Measurements from ENCODE around the gene PTGES2.

Gene PTGES2

GRCh38 chr9:128121466-128121810 is 6.1 kb downstream of the PTGES2 start:
- Histone ChIP-seq H3K36me3 (ENCODE audit: control insufficient read depth, insufficient read depth, low read length) (peaks cover 38% of the 10 kb centered on the region), H3K4me3 (ENCODE audit: low read depth, low read length) (no peak overlapping the region), H3K9ac (ENCODE audit: low read depth, low read length) (no peak overlapping the region), H3K4me1 (ENCODE audit: control insufficient read depth, insufficient read depth, low read length) (peaks cover 2% of the 10 kb centered on the region), H3K9me3 (ENCODE audit: control insufficient read depth, insufficient read depth, low read length) (no peaks in the 10 kb centered on the region), H3K27me3 (ENCODE audit: control insufficient read depth, insufficient read depth, low read length) (no peaks in the 10 kb centered on the region)

GRCh38 chr9:128120741-128121465 is 6.6 kb downstream of the PTGES2 start:
- Histone ChIP-seq H3K9ac (ENCODE audit: low read depth, low read length) (no peak overlapping the region), H3K36me3 (ENCODE audit: control insufficient read depth, insufficient read depth, low read length) (peaks cover 38% of the 10 kb centered on the region), H3K27me3 (ENCODE audit: control insufficient read depth, insufficient read depth, low read length) (no peaks in the 10 kb centered on the region), H3K4me3 (ENCODE audit: low read depth, low read length) (no peak overlapping the region), H3K4me1 (ENCODE audit: control insufficient read depth, insufficient read depth, low read length) (peaks cover 2% of the 10 kb centered on the region), H3K9me3 (ENCODE audit: control insufficient read depth, insufficient read depth, low read length) (no peaks in the 10 kb centered on the region)

- Histone ChIP-seq H3K4me1 (ENCODE audit: control insufficient read depth, insufficient read depth, low read length) (peaks cover 2% of the 10 kb centered on the region), H3K36me3 (ENCODE audit: control insufficient read depth, insufficient read depth, low read length) (peaks cover 38% of the 10 kb centered on the region)
These were observed 7.3 kb downstream of the PTGES2 start for GRCh38 chr9:128120061-128120740.

DNA sequence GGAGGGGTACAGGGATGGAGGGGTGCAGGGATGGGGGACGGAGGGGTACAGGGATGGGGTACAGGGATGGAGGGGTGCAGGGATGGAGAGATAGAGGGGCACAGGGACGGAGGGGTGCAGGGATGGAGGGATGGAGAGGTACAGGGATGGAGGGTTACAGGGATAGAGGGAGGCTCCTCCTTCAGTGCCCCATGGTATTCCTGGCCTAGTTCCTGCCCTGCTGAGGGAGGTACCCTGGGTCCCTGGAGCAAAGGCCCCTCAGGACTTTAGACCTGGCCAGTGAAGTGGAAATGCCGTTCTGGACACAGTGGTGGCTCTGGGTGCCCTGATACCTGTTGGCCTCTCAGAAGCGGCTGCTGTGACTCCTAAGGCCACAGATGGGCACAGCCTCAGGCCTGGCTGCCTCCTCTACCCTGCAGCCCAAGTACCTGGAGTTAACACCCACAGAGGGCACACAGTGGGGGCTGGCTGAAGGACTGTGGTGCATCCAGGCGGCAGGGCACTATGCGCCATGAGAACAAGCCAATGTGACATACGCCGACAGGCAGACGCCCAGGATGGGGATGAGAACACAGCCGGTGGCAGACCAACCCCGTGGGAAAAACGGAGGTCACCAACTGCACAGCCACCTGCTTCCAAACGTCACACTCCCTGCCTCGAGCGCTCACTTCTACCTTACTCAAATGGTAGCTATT is 8.4 kb downstream of the PTGES2 start:
- Histone ChIP-seq H3K27me3 (ENCODE audit: control insufficient read depth, insufficient read depth, low read length) (no peaks in the 10 kb centered on the region), H3K4me1 (ENCODE audit: control insufficient read depth, insufficient read depth, low read length) (peaks cover 2% of the 10 kb centered on the region), H3K36me3 (ENCODE audit: control insufficient read depth, insufficient read depth, low read length) (peaks cover 35% of the 10 kb centered on the region), H3K9me3 (ENCODE audit: control insufficient read depth, insufficient read depth, low read length) (no peaks in the 10 kb centered on the region), H3K4me3 (ENCODE audit: low read depth, low read length) (no peak overlapping the region), H3K9ac (ENCODE audit: low read depth, low read length) (no peak overlapping the region)

More at GRCh38 chr9:128120061-128120740, 7.3 kb downstream of the PTGES2 start:
- Histone ChIP-seq H3K27me3 (ENCODE audit: control insufficient read depth, insufficient read depth, low read length) (no peaks in the 10 kb centered on the region), H3K9me3 (ENCODE audit: control insufficient read depth, insufficient read depth, low read length) (no peaks in the 10 kb centered on the region), H3K4me3 (ENCODE audit: low read depth, low read length) (no peak overlapping the region), H3K9ac (ENCODE audit: low read depth, low read length) (no peak overlapping the region)

- Histone ChIP-seq H3K36me3 (ENCODE audit: control insufficient read depth, insufficient read depth, low read length) (peaks cover 32% of the 10 kb centered on the region), H3K9ac (ENCODE audit: low read depth, low read length) (no peak overlapping the region), H3K9me3 (ENCODE audit: control insufficient read depth, insufficient read depth, low read length) (no peaks in the 10 kb centered on the region), H3K27me3 (ENCODE audit: control insufficient read depth, insufficient read depth, low read length) (no peaks in the 10 kb centered on the region), H3K4me1 (ENCODE audit: control insufficient read depth, insufficient read depth, low read length) (peaks cover 2% of the 10 kb centered on the region), H3K4me3 (ENCODE audit: low read depth, low read length) (no peak overlapping the region)
These were observed 9.1 kb downstream of the PTGES2 start for GRCh38 chr9:128118472-128118857.

DNA sequence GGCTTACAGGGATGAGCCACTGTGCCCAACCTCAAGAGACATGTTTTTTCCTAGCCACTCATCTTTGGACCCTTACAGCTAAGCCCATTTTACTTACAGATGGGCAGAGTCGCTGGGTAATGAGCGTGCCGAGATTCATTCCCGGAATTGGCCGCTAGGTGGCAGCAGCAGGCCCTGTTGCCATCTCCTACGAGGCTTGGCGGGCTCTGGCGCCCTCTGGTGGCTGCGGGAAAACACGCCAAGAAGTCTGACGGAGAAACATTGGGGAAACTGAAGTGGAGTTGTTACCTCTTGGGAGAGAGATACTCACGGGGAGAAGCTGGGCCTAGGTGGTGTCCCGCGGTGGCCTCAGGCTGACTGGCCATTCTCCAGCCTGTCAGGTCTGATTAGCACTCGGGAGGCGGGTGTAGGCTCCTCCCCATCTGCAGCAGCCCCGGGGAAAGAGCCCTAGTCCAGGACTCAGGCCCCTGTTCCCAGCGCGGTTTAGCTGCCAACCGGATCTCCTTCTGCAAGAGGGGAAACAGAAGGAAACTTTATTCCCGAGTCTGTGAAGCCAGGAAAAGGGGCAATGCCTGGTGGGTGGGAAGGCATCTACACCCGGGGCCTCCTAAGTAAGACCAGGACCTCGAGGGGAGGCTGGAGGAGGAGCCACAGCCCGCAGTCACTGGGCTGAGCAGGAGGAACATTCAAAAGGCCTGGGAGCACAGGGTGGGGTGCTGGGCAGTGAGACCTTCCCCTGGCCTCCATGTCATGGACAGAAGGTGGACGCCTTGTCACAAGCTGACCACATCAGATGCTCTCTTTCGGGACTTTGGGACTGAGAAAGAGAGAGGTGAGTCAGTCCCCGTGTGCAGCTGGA is 9.7 kb downstream of the PTGES2 start:
- no peaks in the 10 kb centered on the region for H3K27me3 ChIP-seq (ENCODE audit: control insufficient read depth, insufficient read depth, low read length)
- peak overlapping the region; percentile 12 for H3K9ac ChIP-seq (ENCODE audit: low read depth, low read length)
- H3K4me3 ChIP-seq (ENCODE audit: low read depth, low read length), result peak overlapping the region; percentile 18
- H3K36me3 ChIP-seq (ENCODE audit: control insufficient read depth, insufficient read depth, low read length), result peaks cover 31% of the 10 kb centered on the region
- H3K4me1 ChIP-seq (ENCODE audit: control insufficient read depth, insufficient read depth, low read length), result peaks cover 2% of the 10 kb centered on the region
- H3K9me3 ChIP-seq (ENCODE audit: control insufficient read depth, insufficient read depth, low read length), result no peaks in the 10 kb centered on the region

GRCh38 chr9:128116104-128117083 is 11.1 kb downstream of the PTGES2 start:
- Histone ChIP-seq H3K4me1 (ENCODE audit: control insufficient read depth, insufficient read depth, low read length) (peaks cover 2% of the 10 kb centered on the region), H3K9ac (ENCODE audit: low read depth, low read length) (no peak overlapping the region), H3K27me3 (ENCODE audit: control insufficient read depth, insufficient read depth, low read length) (no peaks in the 10 kb centered on the region), H3K9me3 (ENCODE audit: control insufficient read depth, insufficient read depth, low read length) (no peaks in the 10 kb centered on the region), H3K4me3 (ENCODE audit: low read depth, low read length) (no peak overlapping the region), H3K36me3 (ENCODE audit: control insufficient read depth, insufficient read depth, low read length) (peaks cover 18% of the 10 kb centered on the region)

DNA sequence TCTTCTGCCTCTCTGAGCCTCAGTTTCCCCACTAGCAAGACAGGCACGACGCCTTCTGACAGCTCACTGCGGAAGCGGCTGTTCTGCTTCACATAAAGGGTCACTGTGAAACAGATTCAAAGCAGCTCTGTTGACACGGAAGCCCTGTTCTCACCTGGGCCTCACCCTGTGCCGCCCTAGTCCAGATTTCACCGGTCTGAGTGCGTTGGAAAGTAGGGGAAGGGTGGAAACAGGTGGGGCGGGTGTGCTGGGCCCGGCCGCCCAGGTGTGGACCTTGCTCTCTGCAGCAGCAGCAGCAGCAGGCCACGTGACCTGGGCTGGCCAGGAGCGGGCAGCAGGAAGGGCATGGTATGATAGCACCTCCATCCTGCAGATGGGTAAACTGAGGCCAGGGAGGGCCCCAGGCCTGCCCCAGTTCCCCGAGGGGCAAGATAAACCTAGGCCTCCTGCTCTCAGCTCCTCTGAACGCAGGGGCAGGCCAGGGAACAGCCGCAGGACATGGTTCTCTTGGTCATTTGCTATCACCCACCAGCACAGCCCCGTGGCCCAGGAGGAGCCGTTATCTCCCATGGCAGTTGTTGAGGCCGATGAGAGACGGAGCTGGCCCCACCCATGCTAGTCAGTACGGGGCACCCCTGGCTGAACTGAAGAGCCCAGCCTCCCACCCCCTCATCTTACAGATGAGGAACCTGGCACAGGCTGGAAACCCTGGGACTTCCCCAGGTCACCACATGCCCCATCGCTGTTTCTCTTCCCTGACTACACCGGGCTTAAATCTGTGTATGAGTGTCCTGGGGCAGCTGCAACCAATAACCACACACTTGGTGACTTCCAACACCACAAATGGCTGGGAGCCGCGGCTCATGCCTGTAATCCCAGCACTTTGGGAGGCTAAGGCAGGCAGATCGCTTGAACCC is 12.1 kb downstream of the PTGES2 start:
- peaks cover 2% of the 10 kb centered on the region for H3K4me1 ChIP-seq (ENCODE audit: control insufficient read depth, insufficient read depth, low read length)
- no peak overlapping the region for H3K4me3 ChIP-seq (ENCODE audit: low read depth, low read length)
- peaks cover 10% of the 10 kb centered on the region for H3K36me3 ChIP-seq (ENCODE audit: control insufficient read depth, insufficient read depth, low read length)

DNA sequence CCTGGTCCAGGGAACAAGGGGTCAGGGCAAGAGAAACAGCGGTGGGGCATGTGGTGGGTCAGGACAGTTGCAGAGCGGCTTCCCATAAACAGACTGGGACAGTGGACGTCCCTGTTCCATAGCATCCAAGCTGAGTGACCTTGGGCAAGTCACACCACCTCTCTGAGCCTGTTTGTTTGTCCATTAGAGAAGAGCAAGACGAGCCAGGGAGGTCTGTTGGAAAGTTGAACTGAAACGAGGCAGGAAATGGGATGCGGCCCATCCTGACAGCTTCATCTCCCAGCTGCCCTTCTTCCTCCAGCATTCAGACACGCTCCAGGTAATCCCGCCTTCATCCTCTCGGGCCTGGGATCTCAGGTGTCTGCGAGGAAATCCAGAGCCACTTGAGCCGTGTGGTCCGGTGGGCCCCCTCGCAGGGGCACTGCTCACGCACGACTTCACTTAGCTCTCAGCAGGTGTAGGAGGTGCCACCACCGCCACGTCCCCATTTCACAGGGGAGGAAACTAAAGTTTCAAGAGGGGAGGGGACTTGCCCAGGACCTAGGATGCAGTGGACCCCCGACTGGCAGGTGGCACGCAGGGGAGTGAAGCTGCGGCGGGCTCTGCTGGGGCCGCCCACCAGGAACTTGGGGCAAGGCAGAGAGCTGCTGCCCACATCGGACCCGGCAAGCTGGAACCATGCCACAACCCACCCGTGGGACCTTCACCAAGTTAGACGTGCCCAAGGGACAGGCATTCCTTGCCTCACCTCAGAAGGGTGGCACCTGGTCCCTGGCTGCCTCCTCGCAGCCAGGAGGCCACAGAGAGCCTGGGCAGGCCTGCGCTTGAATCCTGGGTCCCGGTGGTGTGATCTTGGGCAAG is 13.0 kb downstream of the PTGES2 start:
- Histone ChIP-seq H3K9ac (ENCODE audit: low read depth, low read length) (no peak overlapping the region), H3K4me3 (ENCODE audit: low read depth, low read length) (no peak overlapping the region), H3K27me3 (ENCODE audit: control insufficient read depth, insufficient read depth, low read length) (no peaks in the 10 kb centered on the region)

More for the DNA sequence above, 12.1 kb downstream of the PTGES2 start:
- Histone ChIP-seq H3K27me3 (ENCODE audit: control insufficient read depth, insufficient read depth, low read length) (no peaks in the 10 kb centered on the region), H3K9me3 (ENCODE audit: control insufficient read depth, insufficient read depth, low read length) (no peaks in the 10 kb centered on the region), H3K9ac (ENCODE audit: low read depth, low read length) (no peak overlapping the region)

More for the DNA sequence above, 13.0 kb downstream of the PTGES2 start:
- peaks cover 2% of the 10 kb centered on the region for H3K4me1 ChIP-seq (ENCODE audit: control insufficient read depth, insufficient read depth, low read length)
- peaks cover 6% of the 10 kb centered on the region for H3K36me3 ChIP-seq (ENCODE audit: control insufficient read depth, insufficient read depth, low read length)
- no peaks in the 10 kb centered on the region for H3K9me3 ChIP-seq (ENCODE audit: control insufficient read depth, insufficient read depth, low read length)

Measured in iPS-15b (cell line).